SK-N-SH (cell line): ENCODE measurements around the gene HECW1. TPM values are rescaled to one million over a fixed set of nuclear protein-coding genes. Genes with fewer than 3 reads are reported as not detected.
A peak's percentile ranks its signal among the peaks of the same experiment; 100 is the strongest.

Source experiments
- CTCF ChIA-PET: fragments of 300-600, 350-600 bp; formaldehyde crosslinking; extraction: SDS; loops from one replicate; lab custom pipeline; 2021; lab: Yijun Ruan, JAX
- POLR2A ChIA-PET: fragments of 350-600 bp; sonication (Branson Sonifier 250); formaldehyde crosslinking; extraction: SDS; loops from one replicate; lab custom pipeline; 2020; ENCODE audit warnings: antibody characterized with exemption, inconsistent platforms; lab: Yijun Ruan, JAX
- DNase-seq: peaks from one replicate; pipeline ENCODE4 v3.0.0; 2012
- H2AFZ ChIP-seq: fragments of 200-600 bp; sonication (generic); 2 replicates; pipeline ENCODE4 v1.8.1; 2016; ENCODE audit warnings: antibody characterized with exemption, mild to moderate bottlenecking, low read depth
- H3F3A ChIP-seq: fragments of 200-600 bp; sonication (generic); replicated peaks from 2 replicates; pipeline ENCODE3; 2016; ENCODE audit warnings: antibody characterized with exemption, mild to moderate bottlenecking; ENCODE audit not compliant: insufficient read depth
- H3K27ac ChIP-seq, 2 experiments: fragments of 200-500 bp in 1 of 2; fragments of 200-600 bp in 1 of 2; sonication (Bioruptor generic) in 1 of 2; sonication (generic), shearing (Covaris generic) in 1 of 2; 2 replicates each; pipeline versions ENCODE4 v1.5.1 to v1.6.1; 2014 to 2016; ENCODE audit warnings: low read depth in 2 of 2, inconsistent platforms in 1 of 2, low read length in 1 of 2, mild to moderate bottlenecking in 1 of 2, mixed read lengths in 1 of 2
- H3K27me3 ChIP-seq: fragments of 200-600 bp; sonication (generic), shearing (Covaris generic); 2 replicates; pipeline ENCODE4 v1.6.1; 2016; ENCODE audit warnings: mixed run types; ENCODE audit not compliant: insufficient read depth
- H3K36me3 ChIP-seq, 2 experiments: fragments of 200-500 bp in 1 of 2; fragments of 200-600 bp in 1 of 2; sonication (Bioruptor generic) in 1 of 2; sonication (generic) in 1 of 2; replicated peaks in 1 of 2; 2 replicates each; pipeline versions ENCODE3 to v1.5.1; 2014 to 2016; ENCODE audit warnings: low read length in 1 of 2, mild to moderate bottlenecking in 1 of 2; ENCODE audit not compliant: insufficient read depth in 2 of 2, control insufficient read depth in 1 of 2
- H3K4me1 ChIP-seq, 2 experiments: fragments of 200-500 bp in 1 of 2; fragments of 200-600 bp in 1 of 2; sonication (Bioruptor generic) in 1 of 2; sonication (generic), shearing (Covaris generic) in 1 of 2; 2 replicates each; pipeline versions ENCODE4 v1.5.1 to v1.6.1; 2014 to 2016; ENCODE audit warnings: low read depth in 1 of 2, low read length in 1 of 2, mixed run types in 1 of 2; ENCODE audit not compliant: insufficient read depth in 2 of 2, control insufficient read depth in 1 of 2
- H3K4me2 ChIP-seq: fragments of 200-600 bp; sonication (generic), shearing (Covaris generic); 2 replicates; pipeline ENCODE4 v1.6.1; 2017; ENCODE audit warnings: mixed run types
- H3K4me3 ChIP-seq, 2 experiments: fragments of 200-500 bp in 1 of 2; fragments of 200-600 bp in 1 of 2; sonication (Bioruptor generic) in 1 of 2; sonication (generic), shearing (Covaris generic) in 1 of 2; 2 replicates each; pipeline versions ENCODE4 v1.5.1 to v1.8.1; 2014 to 2016; ENCODE audit warnings: low read depth in 2 of 2, inconsistent platforms in 1 of 2, low read length in 1 of 2, mild to moderate bottlenecking in 1 of 2, mixed read lengths in 1 of 2, moderate library complexity in 1 of 2
- H3K79me2 ChIP-seq: fragments of 200-600 bp; sonication (generic); 2 replicates; pipeline ENCODE4 v1.8.1; 2017; ENCODE audit warnings: mild to moderate bottlenecking; ENCODE audit not compliant: insufficient read depth
- H3K9ac ChIP-seq: fragments of 200-600 bp; sonication (generic); 2 replicates; pipeline ENCODE4 v1.6.1; 2017; ENCODE audit warnings: mixed run types
- H3K9me2 ChIP-seq: fragments of 200-600 bp; sonication (generic); 2 replicates; pipeline ENCODE4 v1.6.1; 2017; ENCODE audit warnings: mixed run types
- H3K9me3 ChIP-seq: fragments of 200-600 bp; sonication (generic); 2 replicates; pipeline ENCODE4 v1.6.1; 2017; ENCODE audit warnings: mixed run types, mild to moderate bottlenecking, moderate library complexity
- H4K20me1 ChIP-seq: fragments of 200-600 bp; sonication (generic); 2 replicates; pipeline ENCODE4 v1.6.1; 2017; ENCODE audit warnings: mild to moderate bottlenecking, mixed run types; ENCODE audit not compliant: insufficient read depth
- YY1 ChIP-seq: IDR thresholded peaks from 2 replicates; pipeline ENCODE4 v1.4.0; 2012; ENCODE audit warnings: low read depth, mild to moderate bottlenecking
- WGBS: methylation state at CpG from one replicate; pipeline ENCODE4 v1.1.6; 2017; ENCODE audit warnings: low lambda C conversion rate; 5-methylcytosine and 5-hydroxymethylcytosine counted together
- polyA plus RNA-seq, 3 experiments: library from polyadenylated mRNA; depleted of rRNA; stranded (reverse); fragments of >200 nt; gene quantifications; 2 replicates each; pipeline ENCODE4 v1.2.3, GENCODE V29; 2012
- TF ChIP-seq, protein P1 (sequence below): IDR thresholded peaks from 2 replicates; pipeline ENCODE4 v1.4.0; 2012; ENCODE audit warnings: low read depth, borderline replicate concordance
- TF ChIP-seq, protein P2 (sequence below): fragments of 150-350 bp; IDR thresholded peaks from 2 replicates; pipeline ENCODE4 v1.6.1; 2016; ENCODE audit warnings: mild to moderate bottlenecking, low read depth, low read length
- TF ChIP-seq, protein P3 (sequence below): fragments of 150-350 bp; IDR thresholded peaks from 2 replicates; pipeline ENCODE4 v1.6.1; 2017; ENCODE audit warnings: antibody characterized with exemption, low read length, low read depth, borderline replicate concordance
- TF ChIP-seq, protein P4 (sequence below): IDR thresholded peaks from 2 replicates; pipeline ENCODE4; 2012

Gene HECW1
- polyA plus RNA-seq, 1 of the 3 experiments (the other 2 are of a cell fraction), result not detected

DNA sequence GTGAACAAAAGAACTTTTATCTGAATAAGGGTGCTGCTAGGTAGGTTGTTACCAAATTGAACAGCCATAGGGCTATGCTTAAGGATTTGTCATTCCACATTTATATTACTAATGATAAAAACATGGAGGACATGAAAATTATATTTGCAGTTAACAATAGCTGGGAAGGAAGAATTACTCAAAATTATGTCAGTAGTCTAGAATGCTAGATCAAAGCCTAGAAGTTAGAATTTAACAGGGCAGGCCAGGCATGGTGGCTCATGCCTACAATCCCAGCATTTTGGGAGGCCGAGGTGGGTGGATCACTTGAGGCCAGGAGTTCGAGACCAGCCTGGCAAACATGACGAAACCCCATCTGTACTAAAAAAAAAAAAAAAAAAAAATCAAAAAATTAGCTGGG is 479.9 kb downstream of the HECW1 start:
- H3K27ac ChIP-seq, result peak overlapping the region in 1 of 2 experiments; percentile 46; a peak in 2 of 4 replicates
- H3K4me1 ChIP-seq, result peaks cover 0 to 24% of the 10 kb centered on the region in 2 experiments; a peak in 2 of 4 replicates
- CTCF ChIA-PET, result interaction anchor here (1.5 to 3.2 kb wide), 2 partner anchors 10 to 106 kb away, joined by 4 to 27 read pairs; partner anchors contain the start of gene STK17A
- H3K27me3 ChIP-seq, result no peaks in the 10 kb centered on the region
- no peak overlapping the region for H3K9ac ChIP-seq
- POLR2A ChIA-PET, result no interaction called here
- peaks cover 100% of the 10 kb centered on the region for H3K79me2 ChIP-seq
- H2AFZ ChIP-seq, result no peak overlapping the region
- TF ChIP-seq, protein P1, sequence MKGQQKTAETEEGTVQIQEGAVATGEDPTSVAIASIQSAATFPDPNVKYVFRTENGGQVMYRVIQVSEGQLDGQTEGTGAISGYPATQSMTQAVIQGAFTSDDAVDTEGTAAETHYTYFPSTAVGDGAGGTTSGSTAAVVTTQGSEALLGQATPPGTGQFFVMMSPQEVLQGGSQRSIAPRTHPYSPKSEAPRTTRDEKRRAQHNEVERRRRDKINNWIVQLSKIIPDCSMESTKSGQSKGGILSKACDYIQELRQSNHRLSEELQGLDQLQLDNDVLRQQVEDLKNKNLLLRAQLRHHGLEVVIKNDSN, result no peak
- TF ChIP-seq, protein P2, sequence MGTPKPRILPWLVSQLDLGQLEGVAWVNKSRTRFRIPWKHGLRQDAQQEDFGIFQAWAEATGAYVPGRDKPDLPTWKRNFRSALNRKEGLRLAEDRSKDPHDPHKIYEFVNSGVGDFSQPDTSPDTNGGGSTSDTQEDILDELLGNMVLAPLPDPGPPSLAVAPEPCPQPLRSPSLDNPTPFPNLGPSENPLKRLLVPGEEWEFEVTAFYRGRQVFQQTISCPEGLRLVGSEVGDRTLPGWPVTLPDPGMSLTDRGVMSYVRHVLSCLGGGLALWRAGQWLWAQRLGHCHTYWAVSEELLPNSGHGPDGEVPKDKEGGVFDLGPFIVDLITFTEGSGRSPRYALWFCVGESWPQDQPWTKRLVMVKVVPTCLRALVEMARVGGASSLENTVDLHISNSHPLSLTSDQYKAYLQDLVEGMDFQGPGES, result no peak
- TF ChIP-seq YY1, result 0 out of 2 replicates have a peak, but pooled peaks have one; percentile 13
- no peak for DNase-seq
- 0 out of 2 replicates have a peak overlapping the region, but pooled peaks have one; percentile 21 for H3K4me2 ChIP-seq
- no peaks in the 10 kb centered on the region for H3K9me3 ChIP-seq
- H3K4me3 ChIP-seq, result no peak overlapping the region
- H4K20me1 ChIP-seq, result peaks cover 100% of the 10 kb centered on the region
- peaks cover 16 to 48% of the 10 kb centered on the region in 2 experiments for H3K36me3 ChIP-seq
- peaks cover 24% of the 10 kb centered on the region for H3F3A ChIP-seq
- no peaks in the 10 kb centered on the region for H3K9me2 ChIP-seq
- 95% methylated on average over 3 of the region's 3 CpGs for WGBS

DNA sequence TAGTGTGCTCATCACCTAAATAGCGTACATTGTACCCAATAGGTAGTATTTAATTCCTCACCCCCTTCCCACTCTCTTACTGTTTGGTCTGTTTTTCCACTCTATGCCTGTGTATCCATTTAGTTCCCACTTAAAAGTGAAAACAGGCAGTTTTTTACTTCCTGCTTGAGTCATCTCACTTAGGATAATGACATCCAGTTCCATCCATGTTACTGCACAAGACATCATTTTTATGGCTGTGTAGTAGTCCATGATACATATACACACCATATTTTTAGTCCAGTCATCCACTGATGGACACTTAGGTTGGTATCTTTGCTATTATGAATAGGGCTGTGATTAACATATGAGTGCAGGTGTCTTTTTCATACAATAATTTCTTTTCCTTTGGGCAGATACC is 480.6 kb downstream of the HECW1 start:
- Histone ChIP-seq H3K27me3 (no peaks in the 10 kb centered on the region), H3K4me2 (no peak overlapping the region), H3K9ac (no peak overlapping the region), H4K20me1 (peaks cover 100% of the 10 kb centered on the region), H3K36me3 (peaks cover 16 to 55% of the 10 kb centered on the region in 2 experiments), H3K4me1 (peaks cover 0 to 19% of the 10 kb centered on the region in 2 experiments; a peak in 2 of 4 replicates), H3K9me2 (no peaks in the 10 kb centered on the region), H3K27ac (peak overlapping the region in 1 of 2 experiments; percentile 46; a peak in 2 of 4 replicates), H3F3A (peaks cover 26% of the 10 kb centered on the region), H3K4me3 (no peak overlapping the region), H3K9me3 (no peaks in the 10 kb centered on the region), H2AFZ (no peak overlapping the region), H3K79me2 (peaks cover 100% of the 10 kb centered on the region)
- 92% methylated on average over 1 of the region's 1 CpG for WGBS
- TF ChIP-seq, protein P3, sequence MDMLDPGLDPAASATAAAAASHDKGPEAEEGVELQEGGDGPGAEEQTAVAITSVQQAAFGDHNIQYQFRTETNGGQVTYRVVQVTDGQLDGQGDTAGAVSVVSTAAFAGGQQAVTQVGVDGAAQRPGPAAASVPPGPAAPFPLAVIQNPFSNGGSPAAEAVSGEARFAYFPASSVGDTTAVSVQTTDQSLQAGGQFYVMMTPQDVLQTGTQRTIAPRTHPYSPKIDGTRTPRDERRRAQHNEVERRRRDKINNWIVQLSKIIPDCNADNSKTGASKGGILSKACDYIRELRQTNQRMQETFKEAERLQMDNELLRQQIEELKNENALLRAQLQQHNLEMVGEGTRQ, result no peak
- TF ChIP-seq, protein P4, sequence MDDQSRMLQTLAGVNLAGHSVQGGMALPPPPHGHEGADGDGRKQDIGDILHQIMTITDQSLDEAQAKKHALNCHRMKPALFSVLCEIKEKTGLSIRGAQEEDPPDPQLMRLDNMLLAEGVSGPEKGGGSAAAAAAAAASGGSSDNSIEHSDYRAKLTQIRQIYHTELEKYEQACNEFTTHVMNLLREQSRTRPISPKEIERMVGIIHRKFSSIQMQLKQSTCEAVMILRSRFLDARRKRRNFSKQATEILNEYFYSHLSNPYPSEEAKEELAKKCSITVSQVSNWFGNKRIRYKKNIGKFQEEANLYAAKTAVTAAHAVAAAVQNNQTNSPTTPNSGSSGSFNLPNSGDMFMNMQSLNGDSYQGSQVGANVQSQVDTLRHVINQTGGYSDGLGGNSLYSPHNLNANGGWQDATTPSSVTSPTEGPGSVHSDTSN, result no peak
- DNase-seq, result no peak
- CTCF ChIA-PET, result interaction anchor here (3.2 kb wide), 1 partner anchor 11 kb away, joined by 27 read pairs; the partner anchor contains the start of gene STK17A
- POLR2A ChIA-PET, result no interaction called here
